HepG2 (cell line): ENCODE data around the gene CTIF. TPM values are rescaled to one million over a fixed set of nuclear protein-coding genes. Genes with fewer than 3 reads are reported as not detected.
A peak's percentile ranks its signal among the peaks of the same experiment; 100 is the strongest.

Source experiments
- AKAP8 ChIP-seq: sonication (generic); formaldehyde crosslinking; IDR thresholded peaks from 2 replicates; pipeline ENCODE4 v1.5.1; 2020; ENCODE audit warnings: mild to moderate bottlenecking, missing genetic modification reagents
- DPF2 ChIP-seq: sonication (generic); formaldehyde crosslinking; IDR thresholded peaks from 2 replicates; pipeline ENCODE4 v1.4.0; 2020; ENCODE audit warnings: mild to moderate bottlenecking, low read depth, missing genetic modification reagents, borderline replicate concordance
- FIP1L1 ChIP-seq: fragments of 200-400 bp; formaldehyde crosslinking; IDR thresholded peaks from 2 replicates; pipeline ENCODE4 v1.6.1; 2018; ENCODE audit warnings: low read depth, mild to moderate bottlenecking, low read length, moderate library complexity, borderline replicate concordance; ENCODE audit not compliant: insufficient read depth
- FOXK2 ChIP-seq: fragments of 450-650 bp; IDR thresholded peaks from 2 replicates; pipeline ENCODE4 v1.6.1; 2016
- GTF3A ChIP-seq: sonication (generic); formaldehyde crosslinking; conservative IDR thresholded peaks from 2 replicates; pipeline ENCODE4 v1.4.0; 2020; ENCODE audit warnings: mild to moderate bottlenecking, missing genetic modification reagents
- HMG20A ChIP-seq: IDR thresholded peaks from 2 replicates; pipeline ENCODE4 v1.6.1; 2016; ENCODE audit warnings: borderline replicate concordance
- MAX ChIP-seq: IDR thresholded peaks from 2 replicates; pipeline ENCODE4 v1.6.1; 2012; ENCODE audit warnings: inconsistent platforms
- MBD4 ChIP-seq: IDR thresholded peaks from 2 replicates; pipeline ENCODE4 v1.6.1; 2012; ENCODE audit warnings: low read length, inconsistent platforms, borderline replicate concordance
- MED8 ChIP-seq: sonication (generic); formaldehyde crosslinking; IDR thresholded peaks from 2 replicates; pipeline ENCODE4 v1.8.1; 2023; ENCODE audit warnings: mild to moderate bottlenecking, missing genetic modification reagents; ENCODE audit not compliant: insufficient replicate concordance
- NBN ChIP-seq: fragments of 450-650 bp; conservative IDR thresholded peaks from 2 replicates; pipeline ENCODE4 v1.6.1; 2017
- PHF21A ChIP-seq: sonication (generic); formaldehyde crosslinking; IDR thresholded peaks from 2 replicates; pipeline ENCODE4 v1.5.0; 2020; ENCODE audit warnings: mild to moderate bottlenecking, missing genetic modification reagents
- RNF2 ChIP-seq: fragments of 450-650 bp; conservative IDR thresholded peaks from 2 replicates; pipeline ENCODE4 v1.6.1; 2016; ENCODE audit warnings: low read depth
- SP140L ChIP-seq: sonication (generic); formaldehyde crosslinking; IDR thresholded peaks from 2 replicates; pipeline ENCODE4 v1.4.0; 2020; ENCODE audit warnings: missing genetic modification reagents, borderline replicate concordance
- TBX2 ChIP-seq: sonication (generic); formaldehyde crosslinking; IDR thresholded peaks from 2 replicates; pipeline ENCODE4 v1.5.0; 2020; ENCODE audit warnings: missing genetic modification reagents, mild to moderate bottlenecking, borderline replicate concordance
- YEATS4 ChIP-seq: sonication (generic); formaldehyde crosslinking; IDR thresholded peaks from 2 replicates; pipeline ENCODE4 v1.4.0; 2020; ENCODE audit warnings: missing genetic modification reagents, borderline replicate concordance
- ZBTB7A ChIP-seq: sonication (generic); formaldehyde crosslinking; IDR thresholded peaks from 2 replicates; pipeline ENCODE4 v1.8.0; 2022; ENCODE audit warnings: mild to moderate bottlenecking, missing genetic modification reagents
- ZC3H4 ChIP-seq: sonication (generic); formaldehyde crosslinking; IDR thresholded peaks from 2 replicates; pipeline ENCODE4 v1.4.0; 2020; ENCODE audit warnings: missing genetic modification reagents, borderline replicate concordance
- ZNF235 ChIP-seq: sonication (generic); formaldehyde crosslinking; IDR thresholded peaks from 2 replicates; pipeline ENCODE4 v1.8.1; 2023; ENCODE audit warnings: mild to moderate bottlenecking, missing genetic modification reagents, borderline replicate concordance
- ZNF33A ChIP-seq: sonication (generic); formaldehyde crosslinking; IDR thresholded peaks from 2 replicates; pipeline ENCODE4 v1.5.1; 2020; ENCODE audit warnings: missing genetic modification reagents, mild to moderate bottlenecking, moderate library complexity, borderline replicate concordance
- ZNF569 ChIP-seq: sonication (generic); formaldehyde crosslinking; IDR thresholded peaks from 2 replicates; pipeline ENCODE4 v1.5.0; 2020; ENCODE audit warnings: mild to moderate bottlenecking, missing genetic modification reagents, moderate library complexity, borderline replicate concordance
- ZNF570 ChIP-seq: sonication (generic); formaldehyde crosslinking; IDR thresholded peaks from 2 replicates; pipeline ENCODE4 v1.4.0; 2020; ENCODE audit warnings: mild to moderate bottlenecking, missing genetic modification reagents, borderline replicate concordance
- ZNF572 ChIP-seq: sonication (generic); formaldehyde crosslinking; IDR thresholded peaks from 2 replicates; pipeline ENCODE4 v1.5.1; 2020; ENCODE audit warnings: mild to moderate bottlenecking, missing genetic modification reagents
- ZNF773 ChIP-seq: sonication (generic); formaldehyde crosslinking; IDR thresholded peaks from 2 replicates; pipeline ENCODE4 v1.4.0; 2020; ENCODE audit warnings: missing genetic modification reagents, borderline replicate concordance
- ZNF775 ChIP-seq: sonication (generic); formaldehyde crosslinking; IDR thresholded peaks from 2 replicates; pipeline ENCODE4 v1.4.0; 2020; ENCODE audit warnings: missing genetic modification reagents, mild to moderate bottlenecking, moderate library complexity, borderline replicate concordance
- polyA plus RNA-seq, 8 experiments: library from polyadenylated mRNA; depleted of rRNA in 3 of 8; stranded (reverse) in 7 of 8; unstranded in 1 of 8; fragments of >200 nt; fragmentation: Illumina TruSeq in 4 of 8; extraction: Trizol in 4 of 8; gene quantifications; 2 replicates each; pipeline versions ENCODE4 v1.2.1 to v1.2.3, GENCODE V29; 2011 to 2016; ENCODE audit warnings: low read depth in 4 of 8, missing spikeins in 1 of 8, mixed read lengths in 1 of 8; ENCODE audit not compliant: insufficient read depth in 1 of 8
- total RNA-seq, 5 experiments: library from RNA; depleted of rRNA; stranded (reverse); fragments of >200 nt; fragmentation: Illumina TruSeq; extraction: Trizol; gene quantifications; 2 replicates each; pipeline ENCODE4 v1.2.3, GENCODE V29; 2016; ENCODE audit warnings: low read depth in 1 of 5
- TF ChIP-seq, protein P1 (sequence below): sonication (generic); formaldehyde crosslinking; IDR thresholded peaks from 2 replicates; pipeline ENCODE4 v1.9.0; 2021; ENCODE audit warnings: missing genetic modification reagents, mild to moderate bottlenecking, borderline replicate concordance
- TF ChIP-seq, protein P2 (sequence below): sonication (generic); formaldehyde crosslinking; IDR thresholded peaks from 2 replicates; pipeline ENCODE4 v1.5.0; 2020; ENCODE audit warnings: mild to moderate bottlenecking, missing genetic modification reagents, moderate library complexity

CTIF gene
- total and polyA plus RNA-seq, 2 of the 13 experiments (the other 11 are each of a cell fraction or from before 2014, with no cell fraction given): 18.2 to 28.0 TPM

GRCh38 chr18:48538531-48539405, at the start of gene CTIF (continued):
- TF ChIP-seq, protein P1, sequence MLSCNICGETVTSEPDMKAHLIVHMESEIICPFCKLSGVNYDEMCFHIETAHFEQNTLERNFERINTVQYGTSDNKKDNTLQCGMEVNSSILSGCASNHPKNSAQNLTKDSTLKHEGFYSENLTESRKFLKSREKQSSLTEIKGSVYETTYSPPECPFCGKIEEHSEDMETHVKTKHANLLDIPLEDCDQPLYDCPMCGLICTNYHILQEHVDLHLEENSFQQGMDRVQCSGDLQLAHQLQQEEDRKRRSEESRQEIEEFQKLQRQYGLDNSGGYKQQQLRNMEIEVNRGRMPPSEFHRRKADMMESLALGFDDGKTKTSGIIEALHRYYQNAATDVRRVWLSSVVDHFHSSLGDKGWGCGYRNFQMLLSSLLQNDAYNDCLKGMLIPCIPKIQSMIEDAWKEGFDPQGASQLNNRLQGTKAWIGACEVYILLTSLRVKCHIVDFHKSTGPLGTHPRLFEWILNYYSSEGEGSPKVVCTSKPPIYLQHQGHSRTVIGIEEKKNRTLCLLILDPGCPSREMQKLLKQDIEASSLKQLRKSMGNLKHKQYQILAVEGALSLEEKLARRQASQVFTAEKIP (CRISPR knock-in tag): no peak
- TF ChIP-seq AKAP8 (CRISPR knock-in tag): no peak
- TF ChIP-seq PHF21A: no peak
- TF ChIP-seq RNF2: 0 out of 2 replicates have a peak, but pooled peaks have one; percentile 49
- TF ChIP-seq ZNF569 (CRISPR knock-in tag): no peak
- TF ChIP-seq ZNF235: no peak
- no peak for TF ChIP-seq ZNF570 (CRISPR knock-in tag)
- peak; percentile 88 for TF ChIP-seq MAX
- TF ChIP-seq ZNF33A (CRISPR knock-in tag): no peak
- peak; percentile 63; the same call in 1 of the 2 replicates for TF ChIP-seq TBX2
- TF ChIP-seq SP140L (CRISPR knock-in tag): no peak
- TF ChIP-seq ZNF572 (CRISPR knock-in tag): 0 out of 2 replicates have a peak, but pooled peaks have one; percentile 43
- TF ChIP-seq NBN: no peak
- TF ChIP-seq MBD4: no peak
- TF ChIP-seq ZNF775 (CRISPR knock-in tag): no peak
- TF ChIP-seq HMG20A (CRISPR knock-in tag): peak; percentile 25; the same call in 1 of the 2 replicates
- TF ChIP-seq, protein P2, sequence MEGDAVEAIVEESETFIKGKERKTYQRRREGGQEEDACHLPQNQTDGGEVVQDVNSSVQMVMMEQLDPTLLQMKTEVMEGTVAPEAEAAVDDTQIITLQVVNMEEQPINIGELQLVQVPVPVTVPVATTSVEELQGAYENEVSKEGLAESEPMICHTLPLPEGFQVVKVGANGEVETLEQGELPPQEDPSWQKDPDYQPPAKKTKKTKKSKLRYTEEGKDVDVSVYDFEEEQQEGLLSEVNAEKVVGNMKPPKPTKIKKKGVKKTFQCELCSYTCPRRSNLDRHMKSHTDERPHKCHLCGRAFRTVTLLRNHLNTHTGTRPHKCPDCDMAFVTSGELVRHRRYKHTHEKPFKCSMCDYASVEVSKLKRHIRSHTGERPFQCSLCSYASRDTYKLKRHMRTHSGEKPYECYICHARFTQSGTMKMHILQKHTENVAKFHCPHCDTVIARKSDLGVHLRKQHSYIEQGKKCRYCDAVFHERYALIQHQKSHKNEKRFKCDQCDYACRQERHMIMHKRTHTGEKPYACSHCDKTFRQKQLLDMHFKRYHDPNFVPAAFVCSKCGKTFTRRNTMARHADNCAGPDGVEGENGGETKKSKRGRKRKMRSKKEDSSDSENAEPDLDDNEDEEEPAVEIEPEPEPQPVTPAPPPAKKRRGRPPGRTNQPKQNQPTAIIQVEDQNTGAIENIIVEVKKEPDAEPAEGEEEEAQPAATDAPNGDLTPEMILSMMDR (CRISPR knock-in tag): no peak
- no peak for TF ChIP-seq ZNF773 (CRISPR knock-in tag)
- TF ChIP-seq FIP1L1: no peak
- peak; percentile 88 for TF ChIP-seq YEATS4 (CRISPR knock-in tag)
- TF ChIP-seq ZBTB7A (CRISPR knock-in tag): no peak
- TF ChIP-seq DPF2 (CRISPR knock-in tag): no peak
- TF ChIP-seq ZC3H4: no peak
- no peak for TF ChIP-seq FOXK2
- no peak for TF ChIP-seq MED8 (CRISPR knock-in tag)
- no peak for TF ChIP-seq GTF3A (CRISPR knock-in tag)
